Omental fat pad (tissue), 4 donors: ENCODE data around the gene SLC6A15. TPM values are rescaled to one million over a fixed set of nuclear protein-coding genes. Genes with fewer than 3 reads are reported as not detected.

ENCODE experiments used
- ATAC-seq: fragments of 150-250 bp; one replicate; pipeline ENCODE4 v1.9.1; 2016; ENCODE audit warnings: mild to moderate bottlenecking, moderate library complexity; ENCODE audit not compliant: low FRiP score
- DNase-seq: peaks from one replicate; pipeline ENCODE4 v3.0.0-alpha.2; 2019; ENCODE audit warnings: low spot score
- CTCF ChIP-seq, 3 donors: fragments of 450-650 bp; IDR thresholded peaks; one replicate each; pipeline ENCODE4 v1.5.1; 2016 to 2017; ENCODE audit warnings: antibody characterized with exemption in 3 of 3, mild to moderate bottlenecking in 3 of 3, moderate library complexity in 2 of 3
- total RNA-seq, 4 donors: library from RNA; depleted of rRNA; stranded (reverse); fragments of >200 nt; gene quantifications; one replicate each; pipeline ENCODE4 v1.1.0, GENCODE V29; 2016

SLC6A15 gene
- total RNA-seq, 4 donors from 2014 or later, result 0.95 TPM; not detected in 3

DNA sequence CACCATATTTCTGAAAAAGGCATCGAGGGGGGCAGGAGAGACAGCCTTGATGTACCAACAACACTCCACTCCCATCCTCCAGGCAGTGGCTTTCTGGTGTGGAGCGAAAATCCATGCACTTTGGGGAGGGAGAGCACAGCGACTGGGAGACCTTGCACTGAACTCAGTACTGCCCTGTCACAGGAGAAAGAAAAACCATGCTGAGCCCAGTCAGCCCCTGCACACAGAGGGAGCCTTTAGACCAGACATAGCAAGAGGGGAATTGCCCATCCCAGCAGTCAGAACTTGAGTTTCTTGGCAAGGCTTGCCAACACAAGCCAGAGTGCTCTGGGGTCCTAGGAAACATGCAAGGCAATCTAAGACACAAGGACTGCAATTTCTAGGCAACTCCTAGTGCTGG, 24.8 kb upstream of the SLC6A15 start:
- no peak for ATAC-seq
- DNase-seq, result no peak

GRCh38 chr12:84929501-84929900, 16.9 kb upstream of the SLC6A15 start:
- no peak for TF ChIP-seq CTCF (IDR thresholded peaks at IDR 0.05)
- DNase-seq, result no peak
- no peak for ATAC-seq

More for the DNA sequence above, 24.8 kb upstream of the SLC6A15 start:
- TF ChIP-seq CTCF (IDR thresholded peaks at IDR 0.05), result no peak

DNA sequence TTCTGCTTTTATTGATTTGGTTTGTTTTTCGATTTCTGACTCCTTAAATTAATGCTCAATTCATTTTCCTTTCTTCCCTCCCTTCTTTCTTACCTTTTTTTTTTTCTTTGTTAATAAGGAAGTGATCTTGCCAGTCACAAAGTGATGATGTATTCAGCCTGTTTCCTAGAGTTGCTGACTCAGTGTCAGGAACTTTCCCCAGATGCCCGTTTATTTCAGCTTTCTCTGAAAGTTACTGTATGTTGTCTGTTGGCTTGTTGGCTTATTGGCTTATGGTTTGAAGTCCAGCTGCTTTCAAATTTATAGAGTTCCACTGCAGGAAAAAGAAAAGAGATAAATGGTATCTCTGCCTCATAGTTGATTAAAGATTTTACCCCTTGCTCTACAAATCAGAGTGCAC, 12.4 kb upstream of the SLC6A15 start:
- ATAC-seq (no peak), DNase-seq (no peak)
- TF ChIP-seq CTCF (IDR thresholded peaks at IDR 0.05), result no peak

DNA sequence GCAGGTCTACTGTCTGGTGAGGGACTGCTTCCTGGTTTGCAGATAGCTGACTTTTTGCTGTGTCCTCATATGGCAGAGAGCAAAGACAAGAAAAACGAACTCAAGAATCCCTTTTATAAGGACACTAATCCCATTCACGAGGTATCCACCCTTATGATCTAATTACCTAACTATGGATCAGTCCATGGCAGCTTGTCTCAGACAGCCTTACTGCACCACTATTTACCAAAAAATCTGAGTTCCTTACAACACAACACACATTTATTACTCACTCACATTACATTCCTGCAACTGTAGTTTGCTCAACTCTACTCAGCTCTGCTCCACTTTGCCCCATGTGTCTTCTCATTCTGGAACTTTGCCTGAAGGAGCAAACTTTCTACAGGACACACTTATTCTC, 10.1 kb upstream of the SLC6A15 start:
- DNase-seq, result no peak
- TF ChIP-seq CTCF (IDR thresholded peaks at IDR 0.05), result no peak
- no peak for ATAC-seq

GRCh38 chr12:84920331-84920730, 7.7 kb upstream of the SLC6A15 start:
- no peak for DNase-seq
- ATAC-seq, result no peak
- TF ChIP-seq CTCF (IDR thresholded peaks at IDR 0.05), result no peak

GRCh38 chr12:84919271-84919670, 6.7 kb upstream of the SLC6A15 start:
- TF ChIP-seq CTCF (IDR thresholded peaks at IDR 0.05), result no peak
- ATAC-seq (no peak), DNase-seq (no peak)

GRCh38 chr12:84913129-84913515, 523 bp upstream of the SLC6A15 start:
- ATAC-seq (no peak), DNase-seq (no peak)
- TF ChIP-seq CTCF (IDR thresholded peaks at IDR 0.05), result no peak
